Chondrocyte (in vitro differentiated cells): Measurements from ENCODE around the gene TIMP1. TPM values are rescaled to one million over a fixed set of nuclear protein-coding genes. Genes with fewer than 3 reads are reported as not detected.

Source experiments
- DNase-seq: peaks from one replicate; pipeline ENCODE4 v3.0.0; 2021; ENCODE audit warnings: mixed read lengths, low spot score
- H3K27ac Mint-ChIP-seq: one replicate; pipeline ENCODE4 v1.8.0; 2021; ENCODE audit warnings: mild to moderate bottlenecking, moderate library complexity, mixed read lengths; ENCODE audit not compliant: unreplicated experiment
- H3K27me3 Mint-ChIP-seq: 2 replicates; pipeline ENCODE4 v1.8.0; 2021; ENCODE audit warnings: low read depth, mixed read lengths
- H3K36me3 Mint-ChIP-seq: 2 replicates; pipeline ENCODE4 v1.8.0; 2021; ENCODE audit warnings: low read depth, mixed read lengths
- H3K4me1 Mint-ChIP-seq: 2 replicates; pipeline ENCODE4 v1.8.0; 2021; ENCODE audit warnings: low read depth, mild to moderate bottlenecking, mixed read lengths
- H3K4me3 Mint-ChIP-seq: one replicate; pipeline ENCODE4 v1.8.0; 2021; ENCODE audit warnings: mild to moderate bottlenecking, moderate library complexity, mixed read lengths; ENCODE audit not compliant: unreplicated experiment
- H3K9me3 Mint-ChIP-seq: 2 replicates; pipeline ENCODE4 v1.8.0; 2021; ENCODE audit warnings: low read depth, mixed read lengths
- total RNA-seq: library from RNA; stranded (reverse); gene quantifications from 3 replicates; pipeline ENCODE4 v1.2.1, GENCODE V29; 2021
- TF ChIP-seq, protein P1 (sequence below): fragments of 200-600 bp; sonication (generic); IDR thresholded peaks from 2 replicates; pipeline ENCODE4 v1.5.0; 2021; ENCODE audit warnings: antibody characterized with exemption, mild to moderate bottlenecking, moderate library complexity

TIMP1 gene
- total RNA-seq, 1 donor from 2014 or later = 633 TPM

DNA sequence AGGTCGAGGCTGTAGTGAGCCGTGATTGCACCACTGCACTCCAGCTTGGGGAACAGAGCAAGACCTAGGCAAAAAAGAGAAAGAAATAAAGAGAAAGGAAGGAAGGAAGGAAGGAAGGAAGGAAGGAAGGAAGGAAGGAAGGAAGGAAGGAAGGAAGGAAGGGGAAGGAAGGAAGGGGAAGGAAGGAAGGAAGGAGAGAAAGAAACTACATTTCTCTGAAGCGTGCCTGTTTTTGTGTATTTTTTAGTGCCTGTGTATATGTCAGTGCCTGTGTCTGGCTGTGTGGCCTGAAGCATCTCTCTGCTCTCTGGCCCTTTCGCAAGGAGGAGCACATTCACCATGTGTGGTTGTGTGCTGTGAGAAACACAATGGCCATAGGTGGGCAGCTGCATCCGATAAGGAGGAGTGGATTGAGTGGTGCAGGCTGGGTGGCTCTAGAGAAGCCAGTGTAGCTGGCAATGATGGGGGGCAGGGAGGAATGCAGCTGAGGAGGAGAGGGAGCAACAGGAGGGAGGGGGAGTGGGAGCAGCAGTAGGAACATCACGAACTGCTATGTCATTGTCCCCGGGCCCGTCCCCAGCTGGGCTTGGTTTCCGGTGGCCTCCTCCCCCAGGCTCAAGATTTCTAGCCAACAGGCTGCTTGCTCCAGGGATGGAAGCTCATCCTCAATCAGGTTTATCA lies 26.0 kb downstream of the TIMP1 start:
- H3K4me3 Mint-ChIP-seq = no peak overlapping the region
- H3K27ac Mint-ChIP-seq = no peak overlapping the region
- no peak for DNase-seq
- TF ChIP-seq, protein P1, sequence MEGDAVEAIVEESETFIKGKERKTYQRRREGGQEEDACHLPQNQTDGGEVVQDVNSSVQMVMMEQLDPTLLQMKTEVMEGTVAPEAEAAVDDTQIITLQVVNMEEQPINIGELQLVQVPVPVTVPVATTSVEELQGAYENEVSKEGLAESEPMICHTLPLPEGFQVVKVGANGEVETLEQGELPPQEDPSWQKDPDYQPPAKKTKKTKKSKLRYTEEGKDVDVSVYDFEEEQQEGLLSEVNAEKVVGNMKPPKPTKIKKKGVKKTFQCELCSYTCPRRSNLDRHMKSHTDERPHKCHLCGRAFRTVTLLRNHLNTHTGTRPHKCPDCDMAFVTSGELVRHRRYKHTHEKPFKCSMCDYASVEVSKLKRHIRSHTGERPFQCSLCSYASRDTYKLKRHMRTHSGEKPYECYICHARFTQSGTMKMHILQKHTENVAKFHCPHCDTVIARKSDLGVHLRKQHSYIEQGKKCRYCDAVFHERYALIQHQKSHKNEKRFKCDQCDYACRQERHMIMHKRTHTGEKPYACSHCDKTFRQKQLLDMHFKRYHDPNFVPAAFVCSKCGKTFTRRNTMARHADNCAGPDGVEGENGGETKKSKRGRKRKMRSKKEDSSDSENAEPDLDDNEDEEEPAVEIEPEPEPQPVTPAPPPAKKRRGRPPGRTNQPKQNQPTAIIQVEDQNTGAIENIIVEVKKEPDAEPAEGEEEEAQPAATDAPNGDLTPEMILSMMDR = no peak
- H3K36me3 Mint-ChIP-seq = no peaks in the 10 kb centered on the region
- H3K9me3 Mint-ChIP-seq = peaks cover 9% of the 10 kb centered on the region
- no peaks in the 10 kb centered on the region for H3K27me3 Mint-ChIP-seq
- peaks cover 3% of the 10 kb centered on the region for H3K4me1 Mint-ChIP-seq

DNA sequence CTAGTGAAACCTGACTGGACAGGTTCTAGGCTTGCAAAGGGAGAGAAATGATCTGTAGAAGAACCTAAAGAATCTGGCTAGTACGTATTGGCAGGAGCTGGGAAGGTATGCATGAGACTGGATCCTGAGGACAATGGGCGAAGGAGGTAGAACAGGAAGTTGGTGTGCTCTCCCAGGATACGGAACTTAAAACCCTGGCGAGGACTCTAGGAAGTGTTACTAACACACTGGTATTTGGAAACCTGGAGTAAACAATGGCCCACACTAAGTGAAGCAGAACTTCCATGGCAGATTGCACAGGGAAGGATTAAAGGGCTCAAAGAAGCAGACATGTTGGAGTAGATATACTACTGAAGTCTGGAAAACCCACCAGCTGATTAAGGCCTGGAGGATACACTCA lies 28.3 kb downstream of the TIMP1 start:
- Mint-ChIP-seq H3K36me3 (no peaks in the 10 kb centered on the region), H3K4me3 (no peak overlapping the region), H3K9me3 (peaks cover 12% of the 10 kb centered on the region), H3K27ac (no peak overlapping the region), H3K4me1 (peaks cover 3% of the 10 kb centered on the region), H3K27me3 (no peaks in the 10 kb centered on the region)
- TF ChIP-seq, protein P1 = no peak
- no peak for DNase-seq

DNA sequence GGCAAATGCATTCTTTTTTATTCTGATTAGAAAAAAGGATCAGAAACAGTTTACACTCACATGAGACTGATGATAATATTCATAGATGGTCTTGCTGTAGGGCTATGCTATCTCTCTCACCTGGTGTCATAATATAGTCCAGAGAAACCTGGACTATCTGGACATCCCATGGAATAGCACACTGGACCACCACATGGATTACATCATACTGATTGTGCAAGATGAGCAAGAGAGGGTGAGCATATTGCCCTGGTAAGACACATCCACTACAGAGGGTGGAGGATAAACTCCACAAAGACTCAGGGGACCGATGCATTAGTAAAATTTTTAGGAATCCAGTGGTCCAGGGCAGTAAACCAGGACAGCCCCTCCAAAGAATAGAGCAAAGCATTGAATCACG lies 29.3 kb downstream of the TIMP1 start:
- TF ChIP-seq, protein P1 = no peak
- Mint-ChIP-seq H3K4me1 (peaks cover 3% of the 10 kb centered on the region), H3K27ac (no peak overlapping the region), H3K9me3 (peaks cover 12% of the 10 kb centered on the region), H3K4me3 (no peak overlapping the region), H3K36me3 (no peaks in the 10 kb centered on the region), H3K27me3 (no peaks in the 10 kb centered on the region)
- no peak for DNase-seq

DNA sequence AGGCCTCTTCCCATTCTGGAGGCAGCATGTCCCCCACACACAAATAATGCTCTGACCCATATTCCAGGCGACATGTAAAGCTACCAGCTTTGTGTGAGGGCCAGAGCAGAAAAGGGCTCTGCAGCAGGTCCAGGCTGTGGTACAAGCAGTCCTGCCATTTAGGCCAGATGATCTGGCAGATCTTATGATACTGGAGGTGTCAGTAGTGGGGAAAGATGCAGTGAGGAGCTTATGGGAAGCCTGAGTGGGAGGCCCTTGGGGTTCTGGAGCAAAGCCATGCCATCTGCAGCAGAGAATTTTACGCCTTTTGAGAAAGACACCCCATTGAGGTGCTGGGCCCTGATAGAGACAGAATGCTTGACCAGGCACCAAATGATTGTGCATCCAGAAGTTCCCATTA lies 29.7 kb downstream of the TIMP1 start:
- TF ChIP-seq, protein P1 = no peak
- H3K4me3 Mint-ChIP-seq = no peak overlapping the region
- H3K27ac Mint-ChIP-seq = no peak overlapping the region
- H3K4me1 Mint-ChIP-seq = peaks cover 3% of the 10 kb centered on the region
- H3K9me3 Mint-ChIP-seq = peaks cover 12% of the 10 kb centered on the region
- no peaks in the 10 kb centered on the region for H3K27me3 Mint-ChIP-seq
- DNase-seq = no peak
- no peaks in the 10 kb centered on the region for H3K36me3 Mint-ChIP-seq

DNA sequence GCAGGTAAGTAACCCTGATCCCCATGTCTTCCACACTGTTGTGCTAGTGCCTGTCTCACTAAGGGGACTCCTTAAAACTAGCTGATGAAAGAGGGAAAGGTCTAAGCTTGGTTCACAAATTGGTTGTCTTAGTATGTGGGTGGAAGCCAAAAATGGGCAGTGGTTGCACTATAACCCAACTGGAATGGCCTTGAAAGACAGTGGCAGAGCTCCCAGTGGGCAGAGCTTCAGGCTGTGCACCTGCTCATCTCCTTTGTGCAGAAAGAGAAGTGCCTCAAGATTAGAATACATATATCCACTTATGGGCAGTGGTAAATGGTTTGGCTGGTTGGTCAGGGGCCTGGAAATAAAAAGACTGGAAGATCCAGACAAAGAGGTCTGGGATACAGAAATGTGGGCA lies 30.2 kb downstream of the TIMP1 start:
- peaks cover 3% of the 10 kb centered on the region for H3K4me1 Mint-ChIP-seq
- H3K36me3 Mint-ChIP-seq = no peaks in the 10 kb centered on the region
- H3K27ac Mint-ChIP-seq = no peak overlapping the region
- no peaks in the 10 kb centered on the region for H3K27me3 Mint-ChIP-seq
- no peak overlapping the region for H3K4me3 Mint-ChIP-seq
- H3K9me3 Mint-ChIP-seq = peaks cover 12% of the 10 kb centered on the region
- TF ChIP-seq, protein P1 = no peak
- no peak for DNase-seq
